Upper lobe of right lung (tissue), 1 donor: ENCODE results near the gene SVEP1. TPM values are rescaled to one million over a fixed set of nuclear protein-coding genes. Genes with fewer than 3 reads are reported as not detected.

ENCODE experiments used
- ATAC-seq: fragments of 200-7000 bp; cut with Tn5 transposase; one replicate; pipeline ENCODE4 v1.9.1; 2020; ENCODE audit warnings: mild to moderate bottlenecking, moderate library complexity
- DNase-seq: peaks from one replicate; pipeline ENCODE4 v3.0.0-alpha.2; 2020
- H3K27ac ChIP-seq: fragments of 200-600 bp; one replicate; pipeline ENCODE4 v1.8.0; 2022
- H3K27me3 ChIP-seq: fragments of 200-600 bp; one replicate; pipeline ENCODE4 v1.8.0; 2022; ENCODE audit warnings: mild to moderate bottlenecking
- H3K36me3 ChIP-seq: fragments of 200-600 bp; one replicate; pipeline ENCODE4 v1.8.0; 2022
- H3K4me1 ChIP-seq: fragments of 200-600 bp; one replicate; pipeline ENCODE4 v1.8.0; 2022
- H3K4me3 ChIP-seq: fragments of 200-600 bp; one replicate; pipeline ENCODE4 v1.8.0; 2022; ENCODE audit warnings: mild to moderate bottlenecking
- H3K9me3 ChIP-seq: fragments of 200-600 bp; one replicate; pipeline ENCODE4 v1.8.0; 2022
- CTCF ChIP-seq: fragments of 200-600 bp; IDR thresholded peaks from one replicate; pipeline ENCODE4 v1.8.0; 2022; ENCODE audit warnings: antibody characterized with exemption
- intact Hi-C: fragments of 100-400 bp; cut with DNase I; formaldehyde crosslinking; loops from one replicate; pipeline ENCODE4 v1.11.0; 2022
- total RNA-seq: library from RNA; stranded (reverse); fragmentation: NEBNext Ultra II Directional; extraction: Animal tissue kit (Norgen Biotek cat#: 25700); gene quantifications from one replicate; pipeline ENCODE4 v1.2.1, GENCODE V29; 2021
- donor health status: DM: no; HTN: yes; CAD: no; lungs with severe emphysema.

SVEP1 gene
- total RNA-seq, 1 donor from 2014 or later, result 88.1 TPM

- DNase-seq, result no peak
- ATAC-seq, result no peak
- Histone ChIP-seq H3K36me3 (no peaks in the 10 kb centered on the region), H3K4me1 (no peaks in the 10 kb centered on the region), H3K4me3 (no peak overlapping the region), H3K27me3 (no peaks in the 10 kb centered on the region), H3K27ac (no peak overlapping the region), H3K9me3 (no peaks in the 10 kb centered on the region)
- TF ChIP-seq CTCF, result no peak
- intact Hi-C loops, result no loop called here
Observed at GRCh38 chr9:110487196-110487595, 92.3 kb downstream of the SVEP1 start.

- intact Hi-C loops, result no loop called here
- TF ChIP-seq CTCF, result no peak
- DNase-seq (no peak), ATAC-seq (no peak)
- Histone ChIP-seq H3K9me3 (no peaks in the 10 kb centered on the region), H3K27ac (no peak overlapping the region), H3K27me3 (no peaks in the 10 kb centered on the region), H3K36me3 (no peaks in the 10 kb centered on the region), H3K4me3 (no peak overlapping the region), H3K4me1 (no peaks in the 10 kb centered on the region)
Observed at GRCh38 chr9:110486218-110486617, 93.3 kb downstream of the SVEP1 start.

- no peaks in the 10 kb centered on the region for H3K9me3 ChIP-seq
- H3K27me3 ChIP-seq, result no peaks in the 10 kb centered on the region
- TF ChIP-seq CTCF, result no peak
- H3K4me3 ChIP-seq, result no peak overlapping the region
- ATAC-seq (no peak), DNase-seq (no peak)
- H3K27ac ChIP-seq, result no peak overlapping the region
- intact Hi-C loops, result no loop called here
- no peaks in the 10 kb centered on the region for H3K4me1 ChIP-seq
- no peaks in the 10 kb centered on the region for H3K36me3 ChIP-seq
Observed at GRCh38 chr9:110479481-110479880, 100.1 kb downstream of the SVEP1 start.

- Histone ChIP-seq H3K4me3 (no peak overlapping the region), H3K4me1 (no peaks in the 10 kb centered on the region), H3K27me3 (no peaks in the 10 kb centered on the region), H3K36me3 (no peaks in the 10 kb centered on the region), H3K27ac (no peak overlapping the region), H3K9me3 (no peaks in the 10 kb centered on the region)
- DNase-seq (no peak), ATAC-seq (no peak)
- TF ChIP-seq CTCF, result no peak
- intact Hi-C loops, result no loop called here
Observed at GRCh38 chr9:110476251-110476650, 103.3 kb downstream of the SVEP1 start.

GRCh38 chr9:110472111-110472510 is 107.4 kb downstream of the SVEP1 start:
- no peak for ATAC-seq
- intact Hi-C loops, result no loop called here
- Histone ChIP-seq H3K4me1 (no peaks in the 10 kb centered on the region), H3K36me3 (no peaks in the 10 kb centered on the region), H3K9me3 (no peaks in the 10 kb centered on the region), H3K4me3 (no peak overlapping the region), H3K27me3 (no peaks in the 10 kb centered on the region), H3K27ac (no peak overlapping the region)
- no peak for DNase-seq
- no peak for TF ChIP-seq CTCF

- no peak for TF ChIP-seq CTCF
- H3K4me1 ChIP-seq, result no peaks in the 10 kb centered on the region
- no peaks in the 10 kb centered on the region for H3K36me3 ChIP-seq
Observed at GRCh38 chr9:110468950-110469349, 110.6 kb downstream of the SVEP1 start.

More at GRCh38 chr9:110468950-110469349, 110.6 kb downstream of the SVEP1 start:
- H3K9me3 ChIP-seq, result no peaks in the 10 kb centered on the region
- no peaks in the 10 kb centered on the region for H3K27me3 ChIP-seq
- DNase-seq (no peak), ATAC-seq (no peak)
- no peak overlapping the region for H3K4me3 ChIP-seq
- intact Hi-C loops, result no loop called here
- H3K27ac ChIP-seq, result no peak overlapping the region
